ENCODE measurements around the gene SLC4A3.

GRCh38 chr2:219648176-219648575 lies 20.7 kb downstream of the SLC4A3 start:
- TF ChIP-seq PKNOX1 (IDR thresholded peaks at IDR 0.05), result no peak
- no peak for TF ChIP-seq BHLHE40 (IDR thresholded peaks at IDR 0.05; ENCODE audit: borderline replicate concordance)
- no peak for TF ChIP-seq SP1 (IDR thresholded peaks at IDR 0.05)
- TF ChIP-seq CTBP1 (IDR thresholded peaks at IDR 0.05; ENCODE audit: borderline replicate concordance), result no peak
- no peak for TF ChIP-seq NFRKB (IDR thresholded peaks at IDR 0.05)
- no peak for TF ChIP-seq ZNF384 (IDR thresholded peaks at IDR 0.05)
- TF ChIP-seq SUZ12 (IDR thresholded peaks at IDR 0.05), result no peak
- TF ChIP-seq ELF4 (IDR thresholded peaks at IDR 0.05), result no peak
- no peak for TF ChIP-seq FOXA1 (IDR thresholded peaks at IDR 0.05)
- TF ChIP-seq HDGF (IDR thresholded peaks at IDR 0.05; ENCODE audit: borderline replicate concordance), result no peak
- no peak for TF ChIP-seq L3MBTL2 (conservative IDR thresholded peaks at IDR 0.05)

Data from HEK293T (cell line).